Measurements from ENCODE around the gene OGDH.

DNA sequence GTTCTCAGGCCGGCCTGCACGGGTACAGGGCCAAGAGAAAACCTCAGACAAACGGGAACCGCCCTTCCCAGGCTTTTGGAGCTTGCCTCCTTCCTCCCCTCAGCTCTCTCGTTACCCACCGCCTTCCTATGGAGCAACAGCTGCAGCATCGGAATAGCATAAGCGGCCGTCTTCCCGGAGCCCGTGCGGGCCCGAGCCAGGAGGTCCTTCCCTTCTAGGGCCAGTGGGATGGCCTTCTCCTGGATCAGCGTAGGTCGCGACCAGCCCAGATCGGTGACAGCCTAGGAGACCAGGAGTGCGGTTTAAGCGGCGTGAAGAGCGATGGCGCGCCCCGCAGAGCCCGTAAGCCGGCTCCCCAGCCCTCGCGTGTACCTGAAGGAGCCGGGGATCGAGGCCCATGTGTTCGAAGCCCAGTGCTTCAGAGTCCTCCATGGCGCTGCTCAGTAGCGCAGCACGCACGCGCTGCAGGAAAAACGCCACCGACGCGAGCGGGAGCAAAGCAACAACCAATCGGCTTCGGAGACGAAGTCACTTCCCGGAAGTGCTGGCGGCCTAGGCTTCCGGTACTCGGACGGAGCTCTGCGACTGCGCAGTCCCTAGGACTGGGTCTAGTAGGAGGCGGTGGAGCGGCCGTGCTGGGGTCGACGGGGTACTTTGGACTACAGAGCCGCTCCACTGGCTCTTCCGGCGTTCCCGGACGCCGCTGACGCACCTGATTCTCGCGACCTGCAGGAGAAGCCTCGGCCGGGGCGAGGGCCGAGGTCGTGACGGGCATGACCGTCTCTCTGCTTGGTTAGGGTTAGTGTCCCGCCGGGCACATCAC is 32.8 kb upstream of the OGDH start, which contains the start of gene DDX56:
- TF ChIP-seq, protein P1, sequence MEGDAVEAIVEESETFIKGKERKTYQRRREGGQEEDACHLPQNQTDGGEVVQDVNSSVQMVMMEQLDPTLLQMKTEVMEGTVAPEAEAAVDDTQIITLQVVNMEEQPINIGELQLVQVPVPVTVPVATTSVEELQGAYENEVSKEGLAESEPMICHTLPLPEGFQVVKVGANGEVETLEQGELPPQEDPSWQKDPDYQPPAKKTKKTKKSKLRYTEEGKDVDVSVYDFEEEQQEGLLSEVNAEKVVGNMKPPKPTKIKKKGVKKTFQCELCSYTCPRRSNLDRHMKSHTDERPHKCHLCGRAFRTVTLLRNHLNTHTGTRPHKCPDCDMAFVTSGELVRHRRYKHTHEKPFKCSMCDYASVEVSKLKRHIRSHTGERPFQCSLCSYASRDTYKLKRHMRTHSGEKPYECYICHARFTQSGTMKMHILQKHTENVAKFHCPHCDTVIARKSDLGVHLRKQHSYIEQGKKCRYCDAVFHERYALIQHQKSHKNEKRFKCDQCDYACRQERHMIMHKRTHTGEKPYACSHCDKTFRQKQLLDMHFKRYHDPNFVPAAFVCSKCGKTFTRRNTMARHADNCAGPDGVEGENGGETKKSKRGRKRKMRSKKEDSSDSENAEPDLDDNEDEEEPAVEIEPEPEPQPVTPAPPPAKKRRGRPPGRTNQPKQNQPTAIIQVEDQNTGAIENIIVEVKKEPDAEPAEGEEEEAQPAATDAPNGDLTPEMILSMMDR (conservative IDR thresholded peaks at IDR 0.05), result no peak
- peak; percentile 75; the same call in 1 of the 2 replicates for TF ChIP-seq ZFX (IDR thresholded peaks at IDR 0.05)
